T-cell (primary cell): ENCODE data around the gene VAPA. TPM values are rescaled to one million over a fixed set of nuclear protein-coding genes. Genes with fewer than 3 reads are reported as not detected.

Experiments used
- ATAC-seq, 4 experiments: fragments of 200-7000 bp in 3 of 4; fragments of 150-1000 bp in 1 of 4; cut with Tn5 transposase; replicated peaks in 1 of 4; 1 replicate in 3 of 4; 2 replicates in 1 of 4; pipeline ENCODE4 v1.10.0; 2021; ENCODE audit warnings: moderate library complexity in 3 of 4, mild to moderate bottlenecking in 2 of 4, moderate number of reproducible peaks in 1 of 4
- CTCF ChIA-PET, 2 donors: fragments of 300-600 bp; sonication (Branson Sonifier 250); formaldehyde crosslinking; loops; one replicate each; lab custom pipeline; 2022; ENCODE audit warnings: antibody characterized with exemption in 2 of 2; lab: Charles Lee
- POLR2A ChIA-PET, 2 donors: fragments of 300-600 bp; sonication (Branson Sonifier 250); formaldehyde crosslinking; loops; one replicate each; lab custom pipeline; 2022; ENCODE audit warnings: antibody characterized with exemption in 2 of 2; lab: Charles Lee
- DNase-seq, 35 experiments: peaks; one replicate each; pipeline versions ENCODE4 v3.0.0 to v3.0.0-alpha.2; 2013 to 2023
- H3K27ac ChIP-seq: one replicate; pipeline ENCODE4 v1.5.1; 2013; ENCODE audit warnings: low read length
- H3K27me3 ChIP-seq, 2 experiments: replicated peaks in 1 of 2; 1 replicate in 1 of 2; 2 replicates in 1 of 2; pipeline versions ENCODE4 v1.6.1 to v1.7.0; 2013; ENCODE audit warnings: low read length in 1 of 2, mixed read lengths in 1 of 2; ENCODE audit not compliant: control insufficient read depth in 2 of 2, insufficient read depth in 2 of 2; ENCODE audit errors: extremely low read depth in 1 of 2
- H3K36me3 ChIP-seq, 2 donors: 1 replicate in 1 of 2; 2 replicates in 1 of 2; pipeline versions ENCODE4 v1.6.1 to v1.7.0; 2013; ENCODE audit warnings: low read length in 1 of 2; ENCODE audit not compliant: control insufficient read depth in 2 of 2, insufficient read depth in 1 of 2; ENCODE audit errors: extremely low read depth in 1 of 2
- H3K4me1 ChIP-seq, 2 experiments: 1 replicate in 1 of 2; 2 replicates in 1 of 2; pipeline versions ENCODE4 v1.6.1 to v1.7.0; 2013; ENCODE audit warnings: low read length in 2 of 2, mixed read lengths in 1 of 2; ENCODE audit not compliant: insufficient read depth in 2 of 2, control insufficient read depth in 1 of 2; ENCODE audit errors: extremely low read depth in 1 of 2
- H3K4me3 ChIP-seq, 2 donors: 1 replicate in 1 of 2; 2 replicates in 1 of 2; pipeline versions ENCODE4 v1.5.1 to v1.7.0; 2013; ENCODE audit warnings: mild to moderate bottlenecking in 2 of 2, low read length in 1 of 2, moderate library complexity in 1 of 2; ENCODE audit not compliant: control insufficient read depth in 1 of 2; ENCODE audit errors: extremely low read depth in 1 of 2
- H3K9me3 ChIP-seq: 2 replicates; pipeline ENCODE4 v1.7.0; 2013
- H3K27ac Mint-ChIP-seq, 2 donors: one replicate each; pipeline ENCODE4 v1.8.0; 2020 to 2021; ENCODE audit warnings: mild to moderate bottlenecking in 2 of 2, mixed read lengths in 2 of 2
- H3K27me3 Mint-ChIP-seq, 2 donors: one replicate each; pipeline ENCODE4 v1.8.0; 2021 to 2022; ENCODE audit warnings: mixed read lengths in 2 of 2
- H3K36me3 Mint-ChIP-seq: one replicate; pipeline ENCODE4 v1.8.0; 2021; ENCODE audit warnings: mixed read lengths
- H3K4me1 Mint-ChIP-seq, 3 donors: one replicate each; pipeline ENCODE4 v1.8.0; 2020 to 2022; ENCODE audit warnings: mixed read lengths in 3 of 3, mild to moderate bottlenecking in 1 of 3
- H3K4me3 Mint-ChIP-seq, 3 donors: one replicate each; pipeline ENCODE4 v1.8.0; 2020 to 2022; ENCODE audit warnings: mild to moderate bottlenecking in 3 of 3, mixed read lengths in 3 of 3, moderate library complexity in 3 of 3
- H3K9me3 Mint-ChIP-seq, 3 donors: one replicate each; pipeline ENCODE4 v1.8.0; 2020 to 2022; ENCODE audit warnings: mixed read lengths in 3 of 3
- WGBS: methylation state at CpG from one replicate; pipeline ENCODE4 v1.1.5; 2013; ENCODE audit warnings: missing lambda C conversion rate; ENCODE audit not compliant: insufficient coverage; 5-methylcytosine and 5-hydroxymethylcytosine counted together
- total RNA-seq, 35 experiments: library from RNA in 6 of 35; stranded (reverse) in 6 of 35; fragments of 120-200 nt in 1 of 35; gene quantifications; one replicate each; pipeline versions ENCODE4 v1.2.1 to v1.2.4 and lab custom pipeline; 2013 to 2026

Gene VAPA
- total RNA-seq, 5 donors from 2014 or later (not counting 1 experiment from before 2014, with no cell fraction given) = 116 to 157 (median 119) TPM

GRCh38 chr18:9927392-9928063 lies 13.7 kb downstream of the VAPA start:
- Mint-ChIP-seq H3K4me3 (peak overlapping the region in 2 of 3 donors; percentile 13 to 36), H3K27me3 (no peaks in the 10 kb centered on the region), H3K27ac (no peak overlapping the region), H3K9me3 (no peaks in the 10 kb centered on the region), H3K36me3 (peaks cover 7% of the 10 kb centered on the region), H3K4me1 (peaks cover 82 to 86% (median 85%) of the 10 kb centered on the region in 3 donors)
- H3K27me3 ChIP-seq = no peaks in the 10 kb centered on the region
- H3K4me3 ChIP-seq = no peak overlapping the region
- peaks cover 9 to 62% of the 10 kb centered on the region in 2 experiments for H3K4me1 ChIP-seq
- H3K36me3 ChIP-seq = peaks cover under 1 to 6% of the 10 kb centered on the region in 2 donors
- POLR2A ChIA-PET = interaction anchor here (0.6 to 0.9 kb wide), 3 partner anchors 13 to 30 kb away, joined by 3 read pairs; partner anchors contain the start of gene VAPA (in 1 of the 2)
- H3K27ac ChIP-seq = no peak overlapping the region
- DNase-seq (no peak), ATAC-seq (peak in 1 of 4 experiments; percentile 22)
- WGBS = no CpG with 5 or more reads among the region's 2 CpGs
- CTCF ChIA-PET = interaction anchor here (0.6 to 0.7 kb wide), 2 partner anchors 45 to 706 kb away, joined by 5 to 6 read pairs; no protein-coding TSS in a partner anchor
- H3K9me3 ChIP-seq = no peaks in the 10 kb centered on the region

- ChIA-PET POLR2A (interaction anchor here in 1 of 2 donors (0.7 kb wide), 1 partner anchor 14 kb away, joined by 4 read pairs; no protein-coding TSS in a partner anchor), CTCF (no interaction called here)
- H3K4me3 ChIP-seq = no peak overlapping the region
- no peaks in the 10 kb centered on the region for H3K27me3 ChIP-seq
- Mint-ChIP-seq H3K4me3 (peak overlapping the region in 1 of 3 donors; percentile 23), H3K27ac (no peak overlapping the region), H3K36me3 (peaks cover 14% of the 10 kb centered on the region), H3K27me3 (no peaks in the 10 kb centered on the region), H3K9me3 (no peaks in the 10 kb centered on the region), H3K4me1 (peaks cover 77 to 84% (median 80%) of the 10 kb centered on the region in 3 donors)
- no peaks in the 10 kb centered on the region for H3K9me3 ChIP-seq
- H3K27ac ChIP-seq = no peak overlapping the region
- peaks cover 7 to 51% of the 10 kb centered on the region in 2 experiments for H3K4me1 ChIP-seq
- ATAC-seq (no peak), DNase-seq (no peak)
- peaks cover 10 to 17% of the 10 kb centered on the region in 2 donors for H3K36me3 ChIP-seq
- WGBS = 100% methylated on average over 2 of the region's 5 CpGs
These were observed 14.9 kb downstream of the VAPA start for GRCh38 chr18:9928646-9929259.

GRCh38 chr18:9930299-9930884 lies 16.6 kb downstream of the VAPA start:
- Mint-ChIP-seq H3K27me3 (no peaks in the 10 kb centered on the region), H3K4me1 (peaks cover 65 to 73% (median 71%) of the 10 kb centered on the region in 3 donors), H3K27ac (no peak overlapping the region), H3K9me3 (no peaks in the 10 kb centered on the region), H3K36me3 (peaks cover 20% of the 10 kb centered on the region), H3K4me3 (no peak overlapping the region)
- peaks cover 6 to 38% of the 10 kb centered on the region in 2 experiments for H3K4me1 ChIP-seq
- H3K9me3 ChIP-seq = no peaks in the 10 kb centered on the region
- H3K36me3 ChIP-seq = peaks cover 11 to 21% of the 10 kb centered on the region in 2 donors
- H3K27ac ChIP-seq = no peak overlapping the region
- ATAC-seq (no peak), DNase-seq (no peak)
- no peak overlapping the region for H3K4me3 ChIP-seq
- no peaks in the 10 kb centered on the region for H3K27me3 ChIP-seq
- CTCF ChIA-PET = interaction anchor here in 1 of 2 donors (0.6 kb wide), 1 partner anchor 44 kb away, joined by 3 read pairs; no protein-coding TSS in a partner anchor
- POLR2A ChIA-PET = no interaction called here
- WGBS = 100% methylated on average over 1 of the region's 3 CpGs

- H3K9me3 ChIP-seq = no peaks in the 10 kb centered on the region
- no peak overlapping the region for H3K4me3 Mint-ChIP-seq
- no CpG with 5 or more reads among the region's 1 CpG for WGBS
- H3K4me1 ChIP-seq = peaks cover 6 to 31% of the 10 kb centered on the region in 2 experiments
- DNase-seq (no peak), ATAC-seq (no peak)
- ChIA-PET POLR2A (no interaction called here), CTCF (no interaction called here)
- H3K27ac ChIP-seq = no peak overlapping the region
- peaks cover 21% of the 10 kb centered on the region for H3K36me3 Mint-ChIP-seq
- peaks cover 58 to 66% (median 63%) of the 10 kb centered on the region in 3 donors for H3K4me1 Mint-ChIP-seq
- no peak overlapping the region for H3K4me3 ChIP-seq
- H3K36me3 ChIP-seq = peaks cover 11 to 24% of the 10 kb centered on the region in 2 donors
- H3K27me3 ChIP-seq = no peaks in the 10 kb centered on the region
- no peaks in the 10 kb centered on the region for H3K27me3 Mint-ChIP-seq
- no peaks in the 10 kb centered on the region for H3K9me3 Mint-ChIP-seq
- H3K27ac Mint-ChIP-seq = no peak overlapping the region
These were observed 17.3 kb downstream of the VAPA start for GRCh38 chr18:9931146-9931545.

GRCh38 chr18:9931678-9932077 lies 17.9 kb downstream of the VAPA start:
- Histone ChIP-seq H3K9me3 (no peaks in the 10 kb centered on the region), H3K27ac (no peak overlapping the region), H3K36me3 (peaks cover 11 to 29% of the 10 kb centered on the region in 2 donors), H3K4me3 (no peak overlapping the region), H3K27me3 (no peaks in the 10 kb centered on the region), H3K4me1 (peaks cover 3 to 25% of the 10 kb centered on the region in 2 experiments)
- ATAC-seq (no peak), DNase-seq (no peak)
- WGBS = 98% methylated on average over 4 of the region's 5 CpGs
- peaks cover 23% of the 10 kb centered on the region for H3K36me3 Mint-ChIP-seq
- H3K4me3 Mint-ChIP-seq = no peak overlapping the region
- no peaks in the 10 kb centered on the region for H3K9me3 Mint-ChIP-seq
- H3K4me1 Mint-ChIP-seq = peaks cover 53 to 60% (median 58%) of the 10 kb centered on the region in 3 donors
- POLR2A ChIA-PET = interaction anchor here in 1 of 2 donors (0.6 kb wide), 1 partner anchor 25 kb away, joined by 3 read pairs; no protein-coding TSS in a partner anchor
- H3K27me3 Mint-ChIP-seq = no peaks in the 10 kb centered on the region
- CTCF ChIA-PET = no interaction called here
- H3K27ac Mint-ChIP-seq = no peak overlapping the region

- ATAC-seq = no peak
- H3K9me3 Mint-ChIP-seq = no peaks in the 10 kb centered on the region
- POLR2A ChIA-PET = no interaction called here
- CTCF ChIA-PET = interaction anchor here in 1 of 2 donors (0.5 kb wide), 1 partner anchor 1038 kb away, joined by 4 read pairs; no protein-coding TSS in a partner anchor
- no peak for DNase-seq
- H3K27me3 Mint-ChIP-seq = no peaks in the 10 kb centered on the region
- WGBS = no CpG with 5 or more reads among the region's 3 CpGs
- Histone ChIP-seq H3K9me3 (no peaks in the 10 kb centered on the region), H3K27me3 (no peaks in the 10 kb centered on the region), H3K27ac (no peak overlapping the region), H3K4me3 (no peak overlapping the region), H3K36me3 (peaks cover 11 to 48% of the 10 kb centered on the region in 2 donors), H3K4me1 (peaks cover 3 to 7% of the 10 kb centered on the region in 2 experiments)
- H3K4me1 Mint-ChIP-seq = peaks cover 34 to 38% (median 36%) of the 10 kb centered on the region in 3 donors
- H3K27ac Mint-ChIP-seq = no peak overlapping the region
- H3K4me3 Mint-ChIP-seq = no peak overlapping the region
- H3K36me3 Mint-ChIP-seq = peaks cover 32% of the 10 kb centered on the region
These were observed 20.0 kb downstream of the VAPA start for GRCh38 chr18:9933865-9934264.
